Liver (tissue), 3 donors: ENCODE measurements around the gene PACC1.

Experiments used
- SP1 ChIP-seq: IDR thresholded peaks from 2 replicates; pipeline ENCODE4 v1.6.1; 2018; ENCODE audit warnings: antibody characterized with exemption, mild to moderate bottlenecking
- TF ChIP-seq, protein P1 (sequence below): fragments of 150-350 bp; IDR thresholded peaks from 2 replicates; pipeline ENCODE4 v1.5.1; 2017; ENCODE audit warnings: improper control_type of control experiment, low read depth, low read length; ENCODE audit not compliant: missing input control
- donor health status: healthy.
- donor health status: healthy.

DNA sequence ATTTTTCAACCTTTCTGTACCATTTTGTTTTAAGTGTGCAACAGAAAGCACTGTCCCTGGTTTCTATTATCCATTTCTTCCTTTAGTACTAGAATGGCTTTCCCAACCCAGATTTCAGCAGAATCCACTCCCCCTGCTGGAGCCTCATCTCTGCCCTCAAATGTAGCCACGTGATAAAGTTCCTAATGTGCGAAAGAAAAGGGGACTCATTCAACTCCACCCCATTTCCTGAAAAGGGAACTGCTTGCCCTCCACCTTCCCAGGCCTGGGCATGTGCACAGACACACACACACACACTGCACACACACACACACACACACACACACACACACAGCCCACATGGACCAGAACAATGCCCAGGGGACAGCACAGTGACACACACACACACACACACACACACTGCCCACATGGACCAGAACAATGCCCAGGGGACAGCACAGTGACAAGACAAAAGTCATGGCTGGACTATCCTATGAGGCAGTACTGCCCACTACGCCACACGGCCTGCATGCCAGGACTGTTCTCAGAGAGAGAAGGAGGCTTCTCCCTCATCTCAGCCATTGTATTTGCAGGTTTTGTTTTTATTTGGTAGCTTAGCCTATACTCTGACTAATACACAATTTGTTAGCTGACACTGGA is 33.2 kb downstream of the PACC1 start:
- no peak for TF ChIP-seq SP1
- TF ChIP-seq, protein P1, sequence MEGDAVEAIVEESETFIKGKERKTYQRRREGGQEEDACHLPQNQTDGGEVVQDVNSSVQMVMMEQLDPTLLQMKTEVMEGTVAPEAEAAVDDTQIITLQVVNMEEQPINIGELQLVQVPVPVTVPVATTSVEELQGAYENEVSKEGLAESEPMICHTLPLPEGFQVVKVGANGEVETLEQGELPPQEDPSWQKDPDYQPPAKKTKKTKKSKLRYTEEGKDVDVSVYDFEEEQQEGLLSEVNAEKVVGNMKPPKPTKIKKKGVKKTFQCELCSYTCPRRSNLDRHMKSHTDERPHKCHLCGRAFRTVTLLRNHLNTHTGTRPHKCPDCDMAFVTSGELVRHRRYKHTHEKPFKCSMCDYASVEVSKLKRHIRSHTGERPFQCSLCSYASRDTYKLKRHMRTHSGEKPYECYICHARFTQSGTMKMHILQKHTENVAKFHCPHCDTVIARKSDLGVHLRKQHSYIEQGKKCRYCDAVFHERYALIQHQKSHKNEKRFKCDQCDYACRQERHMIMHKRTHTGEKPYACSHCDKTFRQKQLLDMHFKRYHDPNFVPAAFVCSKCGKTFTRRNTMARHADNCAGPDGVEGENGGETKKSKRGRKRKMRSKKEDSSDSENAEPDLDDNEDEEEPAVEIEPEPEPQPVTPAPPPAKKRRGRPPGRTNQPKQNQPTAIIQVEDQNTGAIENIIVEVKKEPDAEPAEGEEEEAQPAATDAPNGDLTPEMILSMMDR = no peak
